Endodermal cell (in vitro differentiated cells): Measurements from ENCODE around the gene AFF3. TPM values are rescaled to one million over a fixed set of nuclear protein-coding genes. Genes with fewer than 3 reads are reported as not detected.
A peak's percentile ranks its signal among the peaks of the same experiment; 100 is the strongest.

Experiments used
- DNase-seq: peaks from one replicate; pipeline ENCODE4 v3.0.0-alpha.2; 2017
- H3K27ac ChIP-seq: 2 replicates; pipeline ENCODE4 v1.5.1; 2013; ENCODE audit warnings: mild to moderate bottlenecking, low read depth, low read length, moderate library complexity
- H3K27me3 ChIP-seq: 2 replicates; pipeline ENCODE4 v1.6.1; 2013; ENCODE audit warnings: mild to moderate bottlenecking, low read length, moderate library complexity; ENCODE audit not compliant: insufficient read depth, control insufficient read depth, poor library complexity, severe bottlenecking
- H3K36me3 ChIP-seq: 2 replicates; pipeline ENCODE4 v1.7.0; 2013; ENCODE audit warnings: mild to moderate bottlenecking, low read length, moderate library complexity; ENCODE audit not compliant: control insufficient read depth, insufficient read depth
- H3K4me1 ChIP-seq: one replicate; pipeline ENCODE4 v1.7.0; 2013; ENCODE audit warnings: low read length; ENCODE audit not compliant: control insufficient read depth, insufficient read depth
- H3K4me3 ChIP-seq: 2 replicates; pipeline ENCODE4 v1.5.1; 2013; ENCODE audit warnings: mild to moderate bottlenecking, low read length, moderate library complexity
- H3K9ac ChIP-seq: 2 replicates; pipeline ENCODE4 v1.6.1; 2013; ENCODE audit warnings: mild to moderate bottlenecking, low read length, moderate library complexity; ENCODE audit not compliant: poor library complexity, severe bottlenecking; ENCODE audit errors: extremely low read depth
- H3K9me3 ChIP-seq: 2 replicates; pipeline ENCODE4 v1.6.1; 2013; ENCODE audit warnings: mild to moderate bottlenecking, low read length, moderate library complexity; ENCODE audit not compliant: control insufficient read depth
- H3K27ac Mint-ChIP-seq: 2 replicates; pipeline ENCODE4 v1.8.0; 2020; ENCODE audit warnings: mixed read lengths
- H3K27me3 Mint-ChIP-seq: 2 replicates; pipeline ENCODE4 v1.8.0; 2021; ENCODE audit warnings: mild to moderate bottlenecking, mixed read lengths; ENCODE audit not compliant: insufficient read depth
- H3K36me3 Mint-ChIP-seq: 2 replicates; pipeline ENCODE4 v1.8.0; 2020; ENCODE audit warnings: low read depth, mixed read lengths
- H3K4me1 Mint-ChIP-seq: 2 replicates; pipeline ENCODE4 v1.8.0; 2020; ENCODE audit warnings: mixed read lengths
- H3K4me3 Mint-ChIP-seq: 2 replicates; pipeline ENCODE4 v1.8.0; 2020; ENCODE audit warnings: mild to moderate bottlenecking, moderate library complexity, mixed read lengths
- H3K9me3 Mint-ChIP-seq: 2 replicates; pipeline ENCODE4 v1.8.0; 2020; ENCODE audit warnings: mild to moderate bottlenecking, mixed read lengths
- CTCF ChIP-seq: fragments of 200-600 bp; sonication (generic); conservative IDR thresholded peaks from 2 replicates; pipeline ENCODE4 v1.5.0; 2021; ENCODE audit warnings: antibody characterized with exemption, mild to moderate bottlenecking
- WGBS, 2 experiments: methylation state at CpG; one replicate each; pipeline versions ENCODE4 v1.1.5 to v1.1.7; 2013; ENCODE audit warnings: missing lambda C conversion rate in 2 of 2, mixed read lengths in 1 of 2; ENCODE audit not compliant: insufficient coverage in 1 of 2, insufficient read length in 1 of 2; 5-methylcytosine and 5-hydroxymethylcytosine counted together
- total RNA-seq, 2 donors: library from RNA; stranded (reverse); fragmentation: NEBNext Ultra II Directional in 1 of 2; extraction: Animal tissue kit (Norgen Biotek cat#: 25700) in 1 of 2; gene quantifications; 2 replicates in 1 of 2; 3 replicates in 1 of 2; pipeline ENCODE4 v1.2.1, GENCODE V29; 2021

AFF3 gene
- total RNA-seq, 2 donors from 2014 or later: 0.62 to 0.73 TPM

- no peak for TF ChIP-seq CTCF
- H3K4me1 ChIP-seq: no peaks in the 10 kb centered on the region
- H3K27ac ChIP-seq: no peak overlapping the region
- no peaks in the 10 kb centered on the region for H3K36me3 ChIP-seq
- no peak overlapping the region for H3K9ac ChIP-seq
- DNase-seq: no peak
- no peaks in the 10 kb centered on the region for H3K9me3 Mint-ChIP-seq
- 90 to 100% methylated on average over 4 to 5 of the region's 5 CpGs for WGBS, 2 experiments
- no peaks in the 10 kb centered on the region for H3K9me3 ChIP-seq
- no peak overlapping the region for H3K4me3 Mint-ChIP-seq
- no peaks in the 10 kb centered on the region for H3K4me1 Mint-ChIP-seq
- no peaks in the 10 kb centered on the region for H3K36me3 Mint-ChIP-seq
- no peak overlapping the region for H3K4me3 ChIP-seq
- H3K27me3 Mint-ChIP-seq: no peaks in the 10 kb centered on the region
- H3K27ac Mint-ChIP-seq: no peak overlapping the region
- H3K27me3 ChIP-seq: no peaks in the 10 kb centered on the region
These were observed 237.4 kb downstream of the AFF3 start for GRCh38 chr2:99905025-99905424.

- no peaks in the 10 kb centered on the region for H3K36me3 Mint-ChIP-seq
- H3K27ac ChIP-seq: no peak overlapping the region
- 85 to 90% methylated on average over 4 to 5 of the region's 5 CpGs for WGBS, 2 experiments
- H3K4me3 Mint-ChIP-seq: no peak overlapping the region
- H3K9me3 ChIP-seq: no peaks in the 10 kb centered on the region
- H3K4me1 Mint-ChIP-seq: peaks cover 2% of the 10 kb centered on the region
- no peaks in the 10 kb centered on the region for H3K4me1 ChIP-seq
- no peaks in the 10 kb centered on the region for H3K27me3 ChIP-seq
- TF ChIP-seq CTCF: no peak
- H3K9ac ChIP-seq: no peak overlapping the region
- H3K27ac Mint-ChIP-seq: no peak overlapping the region
- H3K4me3 ChIP-seq: no peak overlapping the region
- no peak for DNase-seq
- H3K9me3 Mint-ChIP-seq: no peaks in the 10 kb centered on the region
- no peaks in the 10 kb centered on the region for H3K27me3 Mint-ChIP-seq
- H3K36me3 ChIP-seq: no peaks in the 10 kb centered on the region
These were observed 238.4 kb downstream of the AFF3 start for GRCh38 chr2:99903981-99904380.

- H3K27ac ChIP-seq: peak overlapping the region; percentile 95
- Mint-ChIP-seq H3K27ac (no peak overlapping the region), H3K9me3 (no peaks in the 10 kb centered on the region), H3K27me3 (no peaks in the 10 kb centered on the region), H3K36me3 (no peaks in the 10 kb centered on the region), H3K4me3 (no peak overlapping the region), H3K4me1 (peaks cover 8% of the 10 kb centered on the region)
- no peaks in the 10 kb centered on the region for H3K4me1 ChIP-seq
- no peaks in the 10 kb centered on the region for H3K27me3 ChIP-seq
- H3K9me3 ChIP-seq: no peaks in the 10 kb centered on the region
- no peak for DNase-seq
- TF ChIP-seq CTCF: no peak
- no peak overlapping the region for H3K9ac ChIP-seq
- no peak overlapping the region for H3K4me3 ChIP-seq
- 81 to 94% methylated on average over 6 to 7 of the region's 7 CpGs for whole genome bisulfite sequencing, 2 experiments
- H3K36me3 ChIP-seq: no peaks in the 10 kb centered on the region
These were observed 241.8 kb downstream of the AFF3 start for GRCh38 chr2:99900556-99900955.
